Measurements from ENCODE around the gene DNMT3A. TPM values are rescaled to one million over a fixed set of nuclear protein-coding genes. Genes with fewer than 3 reads are reported as not detected.

Gene DNMT3A
- total RNA-seq, 1 experiment from 2014 or later: 215 TPM

DNA sequence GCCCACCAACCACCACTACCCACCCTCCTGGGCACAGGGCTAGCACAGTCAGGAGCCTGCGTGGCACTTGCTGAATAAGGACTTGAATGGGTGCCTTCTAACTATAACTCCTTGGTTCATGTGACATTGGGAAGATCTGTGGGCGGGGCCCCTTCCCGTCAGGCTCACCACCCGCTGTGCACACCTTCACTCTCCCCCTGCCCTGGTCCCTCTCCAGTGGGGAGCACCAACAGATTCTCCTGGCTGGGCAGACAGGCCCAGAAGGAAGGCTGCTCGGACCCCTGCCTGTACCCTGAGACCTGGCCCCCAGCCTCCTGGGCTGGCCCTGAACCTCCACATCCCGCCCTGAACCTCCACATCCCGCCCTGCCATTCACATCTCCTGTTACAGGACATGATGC, 139.9 kb downstream of the DNMT3A start:
- no peak overlapping the region for H3K4me3 Mint-ChIP-seq
- no peaks in the 10 kb centered on the region for H3K79me1 ChIP-seq (ENCODE audit: insufficient read depth, low read depth, low read length, poor library complexity, severe bottlenecking)

More for the DNA sequence above, 139.9 kb downstream of the DNMT3A start:
- H3K27ac Mint-ChIP-seq: no peak overlapping the region
- Histone ChIP-seq H2BK15ac (ENCODE audit: low read depth, low read length) (no peak overlapping the region), H3K79me2 (ENCODE audit: insufficient read depth, low read length) (no peaks in the 10 kb centered on the region), H2BK5ac (ENCODE audit: insufficient read length, low read length) (no peak overlapping the region), H4K20me1 (ENCODE audit: control insufficient read depth, insufficient read depth, insufficient read length) (no peaks in the 10 kb centered on the region), H3K27me3 (ENCODE audit: insufficient read depth, low read length) (no peaks in the 10 kb centered on the region), H3K4me1 (ENCODE audit: insufficient read depth, low read length) (no peaks in the 10 kb centered on the region), H2AFZ (ENCODE audit: low read length) (no peak overlapping the region), H3K27ac (ENCODE audit: insufficient read length, low read depth, low read length) (no peak overlapping the region), H3K4me2 (ENCODE audit: insufficient read depth, insufficient read length, low read length) (no peak overlapping the region), H3K18ac (ENCODE audit: insufficient read length, low read depth, low read length) (no peak overlapping the region), H2BK12ac (ENCODE audit: insufficient read length, low read depth, low read length) (no peak overlapping the region), H2AK5ac (ENCODE audit: insufficient read length, low read length) (no peak overlapping the region), H4K91ac (ENCODE audit: insufficient read length, low read depth, low read length) (no peak overlapping the region), H3K4ac (ENCODE audit: low read depth, low read length) (no peak overlapping the region), H3K9ac (ENCODE audit: extremely low read depth, insufficient read length, low read length) (no peak overlapping the region), H3T11ph (ENCODE audit: low read length) (no peak overlapping the region), H3K9me3 (ENCODE audit: control insufficient read depth, low read depth, low read length) (no peaks in the 10 kb centered on the region), H4K5ac (ENCODE audit: insufficient read length, low read depth, low read length) (no peak overlapping the region), H4K8ac (replicated peaks; ENCODE audit: insufficient read length, low read depth, low read length) (no peak overlapping the region), H3K23ac (ENCODE audit: insufficient read length, low read depth, low read length) (no peak overlapping the region), H2BK20ac (ENCODE audit: low read depth, low read length, poor library complexity, severe bottlenecking) (no peak overlapping the region), H2BK120ac (ENCODE audit: low read depth, low read length, poor library complexity, severe bottlenecking) (no peak overlapping the region), H3K14ac (ENCODE audit: insufficient read depth, low read length) (no peak overlapping the region), H3K23me2 (ENCODE audit: insufficient read length, low read depth, low read length, poor library complexity, severe bottlenecking) (no peaks in the 10 kb centered on the region), H3K56ac (ENCODE audit: insufficient read length, low read depth, low read length) (no peak overlapping the region)
- no CpG with 5 or more reads among the region's 7 CpGs for WGBS (ENCODE audit: extremely low coverage, insufficient read length, low lambda C conversion rate)
- H3K4me1 Mint-ChIP-seq: peaks cover 5 to 10% of the 10 kb centered on the region in 2 experiments
- TF ChIP-seq, protein P1, sequence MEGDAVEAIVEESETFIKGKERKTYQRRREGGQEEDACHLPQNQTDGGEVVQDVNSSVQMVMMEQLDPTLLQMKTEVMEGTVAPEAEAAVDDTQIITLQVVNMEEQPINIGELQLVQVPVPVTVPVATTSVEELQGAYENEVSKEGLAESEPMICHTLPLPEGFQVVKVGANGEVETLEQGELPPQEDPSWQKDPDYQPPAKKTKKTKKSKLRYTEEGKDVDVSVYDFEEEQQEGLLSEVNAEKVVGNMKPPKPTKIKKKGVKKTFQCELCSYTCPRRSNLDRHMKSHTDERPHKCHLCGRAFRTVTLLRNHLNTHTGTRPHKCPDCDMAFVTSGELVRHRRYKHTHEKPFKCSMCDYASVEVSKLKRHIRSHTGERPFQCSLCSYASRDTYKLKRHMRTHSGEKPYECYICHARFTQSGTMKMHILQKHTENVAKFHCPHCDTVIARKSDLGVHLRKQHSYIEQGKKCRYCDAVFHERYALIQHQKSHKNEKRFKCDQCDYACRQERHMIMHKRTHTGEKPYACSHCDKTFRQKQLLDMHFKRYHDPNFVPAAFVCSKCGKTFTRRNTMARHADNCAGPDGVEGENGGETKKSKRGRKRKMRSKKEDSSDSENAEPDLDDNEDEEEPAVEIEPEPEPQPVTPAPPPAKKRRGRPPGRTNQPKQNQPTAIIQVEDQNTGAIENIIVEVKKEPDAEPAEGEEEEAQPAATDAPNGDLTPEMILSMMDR (conservative IDR thresholded peaks at IDR 0.05): no peak
- H3K9me3 Mint-ChIP-seq: no peaks in the 10 kb centered on the region
- H3K27me3 Mint-ChIP-seq (ENCODE audit: low read depth): peaks cover 2% of the 10 kb centered on the region; the same call in 1 of the 2 replicates
- H3K36me3 Mint-ChIP-seq (ENCODE audit: insufficient read depth in 1 of 3, low read depth in 3 of 3): no peaks in the 10 kb centered on the region
- DNase-seq: no peak

Data from H9 (cell line).